ENCODE results near the gene METTL23.
A peak's percentile ranks its signal among the peaks of the same experiment; 100 is the strongest.

The METTL23 gene

DNA sequence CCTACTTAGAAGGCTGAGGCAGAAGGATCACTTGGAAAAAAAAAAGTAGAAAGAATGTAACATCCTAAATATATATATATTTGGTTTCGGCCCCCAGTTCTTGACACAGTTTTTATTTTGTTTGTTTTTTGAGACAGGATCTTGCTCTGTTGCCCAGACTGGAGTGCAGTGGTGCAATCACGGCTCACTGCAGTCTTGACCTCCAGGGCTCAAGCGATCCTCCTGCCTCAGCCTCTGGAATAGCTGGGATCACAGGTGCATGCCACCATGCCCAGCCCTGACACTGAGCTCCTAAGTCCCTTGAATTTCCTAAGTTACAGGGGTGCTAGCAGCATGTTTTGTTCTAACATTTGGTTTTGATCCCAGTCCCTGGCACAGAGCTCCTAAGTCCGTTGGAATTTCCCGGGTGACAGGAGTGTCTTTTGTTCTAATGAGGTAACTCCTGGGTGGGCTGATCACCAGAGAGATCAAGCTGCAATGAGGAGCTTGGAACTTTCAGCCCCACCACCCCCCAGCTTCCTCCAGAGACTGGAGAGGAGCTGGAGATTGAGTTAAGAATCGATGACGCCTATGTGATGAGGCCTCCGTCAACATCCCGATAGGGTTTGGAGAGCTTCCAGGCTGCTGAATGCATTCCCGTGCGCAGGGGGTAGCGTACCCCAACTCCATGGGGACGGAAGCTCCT lies 35.9 kb upstream of the METTL23 start:
- H3K27ac ChIP-seq (ENCODE audit: low read length): no peak overlapping the region
- no peaks in the 10 kb centered on the region for H3K9me3 ChIP-seq (replicated peaks; ENCODE audit: insufficient read depth, low read length)
- H3K27me3 ChIP-seq (replicated peaks; ENCODE audit: insufficient read depth, low read length): peaks cover 15% of the 10 kb centered on the region; the same call in 1 of the 2 replicates
- H3K4me2 ChIP-seq (ENCODE audit: low read depth, low read length): no peak overlapping the region
- H3K9me2 ChIP-seq (replicated peaks; ENCODE audit: insufficient read depth, low read length): no peaks in the 10 kb centered on the region
- no peak overlapping the region for H3K9ac ChIP-seq (ENCODE audit: low read length)
- TF ChIP-seq, protein P1, sequence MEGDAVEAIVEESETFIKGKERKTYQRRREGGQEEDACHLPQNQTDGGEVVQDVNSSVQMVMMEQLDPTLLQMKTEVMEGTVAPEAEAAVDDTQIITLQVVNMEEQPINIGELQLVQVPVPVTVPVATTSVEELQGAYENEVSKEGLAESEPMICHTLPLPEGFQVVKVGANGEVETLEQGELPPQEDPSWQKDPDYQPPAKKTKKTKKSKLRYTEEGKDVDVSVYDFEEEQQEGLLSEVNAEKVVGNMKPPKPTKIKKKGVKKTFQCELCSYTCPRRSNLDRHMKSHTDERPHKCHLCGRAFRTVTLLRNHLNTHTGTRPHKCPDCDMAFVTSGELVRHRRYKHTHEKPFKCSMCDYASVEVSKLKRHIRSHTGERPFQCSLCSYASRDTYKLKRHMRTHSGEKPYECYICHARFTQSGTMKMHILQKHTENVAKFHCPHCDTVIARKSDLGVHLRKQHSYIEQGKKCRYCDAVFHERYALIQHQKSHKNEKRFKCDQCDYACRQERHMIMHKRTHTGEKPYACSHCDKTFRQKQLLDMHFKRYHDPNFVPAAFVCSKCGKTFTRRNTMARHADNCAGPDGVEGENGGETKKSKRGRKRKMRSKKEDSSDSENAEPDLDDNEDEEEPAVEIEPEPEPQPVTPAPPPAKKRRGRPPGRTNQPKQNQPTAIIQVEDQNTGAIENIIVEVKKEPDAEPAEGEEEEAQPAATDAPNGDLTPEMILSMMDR (IDR thresholded peaks at IDR 0.05; ENCODE audit: low read length): no peak
- TF ChIP-seq EZH2 (optimal IDR thresholded peaks at IDR 0.05; ENCODE audit: low read depth, low read length) (no peak), EZH2phosphoT487 (IDR thresholded peaks at IDR 0.05; ENCODE audit: low read length) (no peak)
- no peaks in the 10 kb centered on the region for H3K36me3 ChIP-seq (replicated peaks; ENCODE audit: insufficient read depth, low read length)
- DNase-seq: no peak
- no peaks in the 10 kb centered on the region for H4K20me1 ChIP-seq (ENCODE audit: insufficient read depth, low read length)
- H3K79me2 ChIP-seq (ENCODE audit: low read length): no peaks in the 10 kb centered on the region
- no peak overlapping the region for H3K4me3 ChIP-seq (ENCODE audit: low read length)
- no peak overlapping the region for H2AFZ ChIP-seq (ENCODE audit: low read length)
- peaks cover 14% of the 10 kb centered on the region for H3F3A ChIP-seq (ENCODE audit: insufficient read depth, low read length)
- H3K4me1 ChIP-seq (ENCODE audit: low read length): peaks cover 7% of the 10 kb centered on the region

DNA sequence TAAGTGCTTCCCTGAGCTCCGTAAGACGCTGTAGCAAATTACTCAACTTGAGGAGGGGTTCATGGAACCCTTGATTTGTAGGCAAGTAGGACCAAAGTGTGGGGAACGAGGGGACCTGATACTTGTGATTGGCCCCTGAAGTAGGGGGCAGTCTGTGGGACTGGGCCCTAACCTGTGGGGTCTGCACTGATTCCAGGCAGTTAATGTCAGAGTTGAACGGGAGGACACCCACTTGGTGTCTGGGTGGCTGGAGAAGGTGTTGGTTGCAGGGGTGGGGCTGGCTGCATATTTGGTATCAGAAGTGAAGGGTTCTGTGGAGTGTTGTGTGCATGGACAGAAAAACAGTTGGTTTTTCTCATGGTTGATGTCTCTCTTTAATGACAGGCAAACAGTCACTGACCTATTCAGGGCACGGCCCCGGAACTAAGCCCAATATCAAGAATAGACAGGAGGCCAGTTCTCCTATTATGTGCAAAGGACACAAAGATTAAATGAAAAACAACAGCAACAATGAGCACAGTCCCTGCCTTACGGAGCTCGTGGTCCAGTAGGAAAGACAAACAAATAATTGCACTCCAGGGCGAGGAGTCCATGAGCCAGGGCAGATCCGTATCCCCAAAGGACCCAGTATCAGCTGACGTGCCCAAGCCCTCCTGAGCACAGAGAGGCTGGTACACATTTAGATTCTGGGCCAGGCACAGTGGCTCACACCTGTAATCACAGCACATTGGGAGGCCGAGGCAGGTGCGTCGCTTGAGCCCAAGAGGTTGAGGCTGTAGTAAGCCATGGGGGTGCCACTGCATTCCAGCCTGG lies 35.1 kb upstream of the METTL23 start:
- Histone ChIP-seq H3K9ac (ENCODE audit: low read length) (no peak overlapping the region), H3K27ac (ENCODE audit: low read length) (no peak overlapping the region; the same call in 1 of the 2 replicates), H3K4me1 (ENCODE audit: low read length) (peaks cover 11% of the 10 kb centered on the region), H3K4me2 (ENCODE audit: low read depth, low read length) (no peak overlapping the region), H3K4me3 (ENCODE audit: low read length) (no peak overlapping the region), H4K20me1 (ENCODE audit: insufficient read depth, low read length) (no peaks in the 10 kb centered on the region), H3K27me3 (replicated peaks; ENCODE audit: insufficient read depth, low read length) (peaks cover 11% of the 10 kb centered on the region; the same call in 1 of the 2 replicates), H3K79me2 (ENCODE audit: low read length) (no peaks in the 10 kb centered on the region), H2AFZ (ENCODE audit: low read length) (no peak overlapping the region), H3K9me3 (replicated peaks; ENCODE audit: insufficient read depth, low read length) (no peaks in the 10 kb centered on the region), H3F3A (ENCODE audit: insufficient read depth, low read length) (peaks cover 21% of the 10 kb centered on the region), H3K36me3 (replicated peaks; ENCODE audit: insufficient read depth, low read length) (no peaks in the 10 kb centered on the region), H3K9me2 (replicated peaks; ENCODE audit: insufficient read depth, low read length) (no peaks in the 10 kb centered on the region)
- TF ChIP-seq, protein P1 (IDR thresholded peaks at IDR 0.05; ENCODE audit: low read length): no peak
- TF ChIP-seq EZH2phosphoT487 (IDR thresholded peaks at IDR 0.05; ENCODE audit: low read length) (no peak), EZH2 (optimal IDR thresholded peaks at IDR 0.05; ENCODE audit: low read depth, low read length) (no peak)
- no peak for DNase-seq

DNA sequence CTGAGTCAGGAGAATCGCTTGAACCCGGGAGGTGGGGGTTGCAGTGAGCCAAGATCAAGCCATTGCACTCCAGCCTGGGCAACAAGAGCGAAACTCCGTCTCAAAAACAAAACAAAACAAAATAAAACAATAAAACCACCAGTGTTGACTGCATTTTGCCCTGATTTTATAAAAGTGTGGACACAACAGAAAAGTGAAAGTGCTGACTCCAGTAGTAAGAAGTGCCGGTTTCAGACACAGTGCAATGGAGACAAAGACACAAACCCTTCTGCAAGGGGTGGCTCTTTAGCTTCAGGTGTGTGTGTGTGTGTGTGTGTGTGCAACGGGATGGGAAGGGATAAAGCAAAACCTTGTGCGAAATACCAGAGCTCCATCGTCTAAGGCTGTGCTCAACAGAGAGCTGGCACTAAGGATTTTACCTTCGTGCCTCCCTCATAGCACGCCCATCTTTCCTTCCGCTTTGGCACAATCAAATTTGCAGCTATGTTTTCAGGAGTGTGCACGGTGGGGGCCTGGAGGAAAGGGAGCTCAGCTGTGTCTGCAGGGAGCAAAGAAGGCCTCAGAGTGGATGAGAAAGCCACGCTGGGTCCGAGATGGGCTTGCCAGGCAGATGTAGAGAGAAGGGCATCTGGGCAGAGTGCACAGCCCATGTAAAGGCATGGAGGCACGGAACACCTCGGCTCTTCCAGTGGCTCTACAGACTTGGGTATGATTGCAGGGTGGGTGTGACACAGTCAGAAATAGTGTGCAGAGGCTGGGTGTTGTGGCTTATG lies 31.4 kb upstream of the METTL23 start:
- Histone ChIP-seq H2AFZ (ENCODE audit: low read length) (no peak overlapping the region), H3K9me3 (replicated peaks; ENCODE audit: insufficient read depth, low read length) (no peaks in the 10 kb centered on the region), H3K79me2 (ENCODE audit: low read length) (no peaks in the 10 kb centered on the region), H3F3A (ENCODE audit: insufficient read depth, low read length) (peaks cover 21% of the 10 kb centered on the region), H3K36me3 (replicated peaks; ENCODE audit: insufficient read depth, low read length) (no peaks in the 10 kb centered on the region), H3K4me3 (ENCODE audit: low read length) (peak overlapping the region; percentile 17; the same call in 1 of the 2 replicates), H4K20me1 (ENCODE audit: insufficient read depth, low read length) (no peaks in the 10 kb centered on the region), H3K4me2 (ENCODE audit: low read depth, low read length) (peak overlapping the region; percentile 68; the same call in 1 of the 2 replicates), H3K4me1 (ENCODE audit: low read length) (peaks cover 11% of the 10 kb centered on the region), H3K9ac (ENCODE audit: low read length) (no peak overlapping the region), H3K27ac (ENCODE audit: low read length) (peak overlapping the region; percentile 1; the same call in 1 of the 2 replicates), H3K9me2 (replicated peaks; ENCODE audit: insufficient read depth, low read length) (no peaks in the 10 kb centered on the region), H3K27me3 (replicated peaks; ENCODE audit: insufficient read depth, low read length) (no peaks in the 10 kb centered on the region; the same call in 1 of the 2 replicates)
- no peak for TF ChIP-seq EZH2 (optimal IDR thresholded peaks at IDR 0.05; ENCODE audit: low read depth, low read length)
- TF ChIP-seq, protein P1 (IDR thresholded peaks at IDR 0.05; ENCODE audit: low read length): no peak
- TF ChIP-seq EZH2phosphoT487 (IDR thresholded peaks at IDR 0.05; ENCODE audit: low read length): no peak
- peak; percentile 81 for DNase-seq

Measured in MM.1S (cell line).